Stimulated activated CD4-positive, alpha-beta T cell treated with anti-CD3 and anti-CD28 coated beads, Interleukin-12 subunit alpha, Interleukin-12 subunit beta, amount 100 ng/mL, for 48 hours (primary cell): ENCODE results near the gene DNAJC7.

ENCODE experiments used
- DNase-seq, 3 donors: peaks; one replicate each; pipeline ENCODE4 v3.0.0-alpha.2; 2020; ENCODE audit warnings: low read depth in 2 of 3, low spot score in 1 of 3

The DNAJC7 gene

GRCh38 chr17:42016941-42017865 is at the start of gene DNAJC7:
TSS of gene DNAJC7 (minus strand) at chr17:42017439. CDS start at chr17:42017416, 23 bp downstream.
- peak; percentile 83 to 90 (median 84) for DNase-seq

- no peak for DNase-seq
These were observed 48.0 kb upstream of the DNAJC7 start for GRCh38 chr17:42065201-42065600.

GRCh38 chr17:42062681-42063080 is 45.4 kb upstream of the DNAJC7 start:
- no peak for DNase-seq

GRCh38 chr17:42061646-42062487 is 44.6 kb upstream of the DNAJC7 start:
- DNase-seq, result no peak

- no peak for DNase-seq
These were observed 43.0 kb upstream of the DNAJC7 start for GRCh38 chr17:42060231-42060630.

GRCh38 chr17:42059815-42060214 is 42.6 kb upstream of the DNAJC7 start:
- no peak for DNase-seq

GRCh38 chr17:42058063-42058462 is 40.8 kb upstream of the DNAJC7 start:
- no peak for DNase-seq

- no peak for DNase-seq
These were observed 39.4 kb upstream of the DNAJC7 start for GRCh38 chr17:42056635-42057034.

GRCh38 chr17:42055496-42055895 is 38.3 kb upstream of the DNAJC7 start:
- no peak for DNase-seq

GRCh38 chr17:42055027-42055426 is 37.8 kb upstream of the DNAJC7 start:
- no peak for DNase-seq

GRCh38 chr17:42053731-42054500 is 36.7 kb upstream of the DNAJC7 start:
- no peak for DNase-seq

GRCh38 chr17:42052346-42052877 is 35.2 kb upstream of the DNAJC7 start:
- no peak for DNase-seq

GRCh38 chr17:42051645-42052044 is 34.4 kb upstream of the DNAJC7 start:
- no peak for DNase-seq

- DNase-seq, result no peak
These were observed 33.8 kb upstream of the DNAJC7 start for GRCh38 chr17:42051013-42051400.

- peak in 1 of 3 donors; percentile 25 for DNase-seq
These were observed 33.3 kb upstream of the DNAJC7 start, which contains the start of gene C17orf113 for GRCh38 chr17:42050393-42051012. TSS of gene C17orf113 (minus strand) at chr17:42050601. CDS start at chr17:42043376, 7,225 bp downstream.

GRCh38 chr17:42049834-42050392 is 32.7 kb upstream of the DNAJC7 start:
- no peak for DNase-seq

- no peak for DNase-seq
These were observed 30.1 kb upstream of the DNAJC7 start for GRCh38 chr17:42047343-42047742.

- no peak for DNase-seq
These were observed 28.5 kb upstream of the DNAJC7 start for GRCh38 chr17:42045719-42046118.

- no peak for DNase-seq
These were observed 25.5 kb upstream of the DNAJC7 start for GRCh38 chr17:42042598-42043319.
